Transverse colon (tissue), 4 donors: ENCODE results near the gene ATP2B3. TPM values are rescaled to one million over a fixed set of nuclear protein-coding genes. Genes with fewer than 3 reads are reported as not detected.

Experiments
- DNase-seq: peaks from one replicate; pipeline ENCODE4 v3.0.0-alpha.2; 2019
- H3K27ac ChIP-seq, 4 donors: fragments of 200-600 bp; sonication (generic); 2 replicates each; pipeline ENCODE4 v1.5.1; 2016 to 2018; ENCODE audit warnings: inconsistent platforms in 4 of 4
- H3K27me3 ChIP-seq: fragments of 200-600 bp; sonication (generic); 2 replicates; pipeline ENCODE4 v1.5.1; 2017; ENCODE audit warnings: inconsistent platforms
- H3K36me3 ChIP-seq, 4 donors: fragments of 200-600 bp; sonication (generic); 2 replicates each; pipeline ENCODE4 v1.5.1; 2017 to 2019; ENCODE audit warnings: inconsistent platforms in 4 of 4
- H3K4me1 ChIP-seq, 4 donors: fragments of 200-600 bp; sonication (generic); 2 replicates each; pipeline ENCODE4 v1.5.1; 2017 to 2020; ENCODE audit warnings: inconsistent platforms in 4 of 4
- H3K4me3 ChIP-seq, 4 donors: fragments of 200-600 bp; sonication (generic); 1 replicate in 1 of 4; 2 replicates in 3 of 4; pipeline versions ENCODE4 v1.5.1 to v1.6.1; 2017 to 2019; ENCODE audit warnings: inconsistent platforms in 4 of 4
- H3K9me3 ChIP-seq, 2 donors: fragments of 200-600 bp; sonication (generic); 2 replicates each; pipeline ENCODE4 v1.5.1; 2017 to 2019; ENCODE audit warnings: inconsistent platforms in 2 of 2
- CTCF ChIP-seq, 5 experiments: fragments of 200-600 bp in 3 of 5; fragments of 450-650 bp in 2 of 5; sonication (generic) in 3 of 5; IDR thresholded peaks; 1 replicate in 2 of 5; 2 replicates in 3 of 5; pipeline ENCODE4 v1.5.1; 2016 to 2017; ENCODE audit warnings: antibody characterized with exemption in 5 of 5, inconsistent platforms in 3 of 5, mild to moderate bottlenecking in 2 of 5, moderate library complexity in 1 of 5
- EP300 ChIP-seq: sonication (generic); formaldehyde crosslinking; IDR thresholded peaks from one replicate; pipeline ENCODE4 v1.6.1; 2017; ENCODE audit warnings: antibody characterized with exemption, low read depth
- POLR2A ChIP-seq: fragments of 450-650 bp; IDR thresholded peaks from one replicate; pipeline ENCODE4 v1.6.1; 2016; ENCODE audit warnings: antibody characterized with exemption, mild to moderate bottlenecking, moderate library complexity
- POLR2AphosphoS5 ChIP-seq, 3 donors: sonication (generic); formaldehyde crosslinking; IDR thresholded peaks; one replicate each; pipeline ENCODE4 v1.6.1; 2016; ENCODE audit warnings: antibody characterized with exemption in 3 of 3
- WGBS, 2 donors: methylation state at CpG; one replicate each; pipeline ENCODE4 v1.1.5; 2018; ENCODE audit warnings: low coverage in 1 of 2; 5-methylcytosine and 5-hydroxymethylcytosine counted together
- in situ Hi-C, 4 donors: fragments of 200-750 bp; cut with MboI; loops; one replicate each; pipeline versions ENCODE4 v1.15.0 to v1.15.1; 2017; ENCODE audit warnings: low sequenced_read_pairs in 3 of 4, low pct_ligation_motif_present in 1 of 4, low pct_unique_long_range_greater_than_20kb in 1 of 4
- intact Hi-C: fragments of 100-400 bp; cut with DNase I; formaldehyde crosslinking; loops from one replicate; pipeline ENCODE4 v1.15.1; 2023; ENCODE audit warnings: low total_unique reads
- total RNA-seq, 4 donors: library from RNA; depleted of rRNA; stranded (reverse); fragments of >200 nt; gene quantifications; one replicate each; pipeline ENCODE4 v1.1.0, GENCODE V29; 2016

Gene ATP2B3
- total RNA-seq, 4 donors from 2014 or later: not detected

DNA sequence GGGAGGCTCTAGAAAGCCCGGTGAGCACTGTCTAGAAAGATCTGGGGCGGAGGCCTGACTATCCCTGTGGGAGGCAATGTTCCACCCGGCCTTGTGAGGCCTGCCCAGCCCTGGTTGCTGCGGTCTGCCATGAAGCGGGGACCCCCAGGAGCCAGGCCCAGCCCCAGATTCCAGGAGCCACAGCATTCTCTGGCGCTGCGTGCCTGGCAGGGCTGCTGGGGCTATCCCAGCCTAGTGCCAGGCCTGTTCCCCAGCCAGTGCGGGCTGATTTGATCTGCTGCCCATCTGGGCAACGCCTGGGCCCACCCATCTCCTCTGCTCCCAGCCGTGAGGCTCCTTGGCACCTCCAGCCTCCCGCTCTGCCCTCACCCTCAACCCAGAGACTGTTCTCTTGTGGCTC lies 19.6 kb downstream of the ATP2B3 start:
- H3K9me3 ChIP-seq: no peaks in the 10 kb centered on the region
- TF ChIP-seq POLR2A (no peak), EP300 (no peak), CTCF (IDR thresholded peaks at IDR 0.05) (no peak), POLR2AphosphoS5 (IDR thresholded peaks at IDR 0.05) (no peak)
- no peaks in the 10 kb centered on the region for H3K36me3 ChIP-seq
- intact Hi-C loops: no loop called here
- no peak overlapping the region for H3K27ac ChIP-seq
- in situ Hi-C loops: no loop called here
- no peak overlapping the region for H3K4me3 ChIP-seq
- 74% methylated on average over 8 of the region's 11 CpGs; no CpG with 5 or more reads in 1 of the 2 donors for WGBS, 2 donors
- no peaks in the 10 kb centered on the region for H3K27me3 ChIP-seq
- no peak for DNase-seq
- no peaks in the 10 kb centered on the region for H3K4me1 ChIP-seq

- in situ Hi-C loops: no loop called here
- 79% methylated on average over 16 of the region's 26 CpGs; no CpG with 5 or more reads in 1 of the 2 donors for WGBS, 2 donors
- Histone ChIP-seq H3K4me3 (no peak overlapping the region), H3K36me3 (no peaks in the 10 kb centered on the region), H3K9me3 (no peaks in the 10 kb centered on the region), H3K4me1 (no peaks in the 10 kb centered on the region), H3K27ac (no peak overlapping the region), H3K27me3 (no peaks in the 10 kb centered on the region)
- DNase-seq: no peak
- TF ChIP-seq POLR2A (no peak), EP300 (no peak), CTCF (IDR thresholded peaks at IDR 0.05) (no peak), POLR2AphosphoS5 (IDR thresholded peaks at IDR 0.05) (no peak)
- intact Hi-C loops: no loop called here
Measured at GRCh38 chrX:153537526-153538295, 20.3 kb downstream of the ATP2B3 start.

- no peak for DNase-seq
- Histone ChIP-seq H3K4me1 (no peaks in the 10 kb centered on the region), H3K27me3 (no peaks in the 10 kb centered on the region), H3K4me3 (no peak overlapping the region), H3K9me3 (no peaks in the 10 kb centered on the region), H3K36me3 (no peaks in the 10 kb centered on the region), H3K27ac (no peak overlapping the region)
- TF ChIP-seq CTCF (IDR thresholded peaks at IDR 0.05) (no peak), EP300 (no peak), POLR2A (no peak), POLR2AphosphoS5 (IDR thresholded peaks at IDR 0.05) (no peak)
- in situ Hi-C loops: no loop called here
- 76% methylated on average over 17 of the region's 17 CpGs; no CpG with 5 or more reads in 1 of the 2 donors for WGBS, 2 donors
- intact Hi-C loops: no loop called here
Measured at GRCh38 chrX:153538424-153538823, 21.0 kb downstream of the ATP2B3 start.

DNA sequence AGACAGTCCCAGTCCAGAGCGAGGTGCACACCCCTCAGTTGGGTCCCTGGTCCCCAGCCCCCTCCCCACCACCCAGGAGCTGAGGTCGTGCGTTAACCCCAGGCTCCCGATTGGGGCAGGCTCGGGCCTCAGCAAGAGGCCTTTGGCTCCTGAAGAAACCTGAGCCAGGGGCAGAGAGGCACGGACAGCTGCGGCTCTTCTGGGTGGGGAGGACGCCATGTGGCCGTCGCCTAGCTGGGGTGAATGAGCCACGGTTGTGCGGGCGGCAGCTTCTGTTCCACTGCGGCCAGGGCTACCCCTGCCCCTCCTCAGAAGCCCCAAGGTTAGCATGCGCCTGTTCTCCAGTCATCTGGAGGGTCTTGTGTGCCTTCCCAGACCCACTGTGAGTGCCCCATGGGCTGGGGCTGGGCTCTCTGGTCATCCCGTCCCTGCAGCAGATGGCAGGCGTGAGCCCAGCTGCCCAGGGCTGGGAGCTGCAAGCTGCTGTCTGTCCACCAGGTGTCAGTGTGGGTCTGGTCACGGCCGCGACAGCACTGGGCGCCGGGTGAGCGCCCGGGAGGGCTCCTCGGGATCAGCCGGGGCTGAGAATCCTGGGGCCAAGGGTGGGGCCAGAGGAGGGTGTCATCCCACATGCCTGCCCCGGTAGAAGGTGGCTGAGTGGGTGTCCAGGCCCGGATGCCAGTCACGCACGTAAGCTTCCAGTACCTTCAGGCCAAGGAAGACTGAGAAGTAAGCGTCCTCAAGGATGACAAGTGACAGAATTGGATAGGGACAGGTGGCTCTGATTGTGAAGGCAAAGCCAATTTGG lies 21.9 kb downstream of the ATP2B3 start:
- peak; percentile 62 for DNase-seq
- H3K36me3 ChIP-seq: no peaks in the 10 kb centered on the region
- no peaks in the 10 kb centered on the region for H3K4me1 ChIP-seq
- intact Hi-C loops: no loop called here
- TF ChIP-seq POLR2A (no peak), POLR2AphosphoS5 (IDR thresholded peaks at IDR 0.05) (no peak), CTCF (IDR thresholded peaks at IDR 0.05) (peak; percentile 65 to 78 (median 75))
- no peaks in the 10 kb centered on the region for H3K9me3 ChIP-seq
- no peaks in the 10 kb centered on the region for H3K27me3 ChIP-seq
- H3K4me3 ChIP-seq: no peak overlapping the region
- in situ Hi-C loops: no loop called here
- no peak overlapping the region for H3K27ac ChIP-seq
- WGBS, 2 donors: 65% methylated on average over 22 of the region's 31 CpGs; no CpG with 5 or more reads in 1 of the 2 donors
